K562 (cell line): ENCODE results near the gene KIF26B. TPM values are rescaled to one million over a fixed set of nuclear protein-coding genes. Genes with fewer than 3 reads are reported as not detected.

ENCODE experiments used
- ATAC-seq: fragments of 200-7000 bp; cut with Tn5 transposase; 3 replicates; pipeline ENCODE4 v1.9.1; 2020; ENCODE audit warnings: moderate library complexity
- BruUV-seq: library from RNA; stranded (reverse); fragments of 400-500 nt; replicated peaks from 2 replicates; lab custom pipeline; 2021; lab: Mats Ljungman, UMichigan
- CTCF ChIA-PET: fragments of 300-600 bp; formaldehyde crosslinking; extraction: SDS; loops from one replicate; lab custom pipeline; 2021; ENCODE audit warnings: low intra/inter-chr PET ratio; lab: Yijun Ruan, JAX
- POLR2A ChIA-PET: fragments of 300-600, 350-650 bp; sonication (Branson Sonifier 250); formaldehyde crosslinking; extraction: SDS; loops from one replicate; lab custom pipeline; 2021; ENCODE audit warnings: antibody characterized with exemption, inconsistent platforms; lab: Yijun Ruan, JAX
- DNase-seq, 4 experiments: peaks; one replicate each; pipeline versions ENCODE4 v3.0.0 to v3.0.0-alpha.2; 2011 to 2018; ENCODE audit warnings: low spot score in 3 of 4, mixed read lengths in 3 of 4; ENCODE audit errors: extremely low read depth in 1 of 4
- FAIRE-seq: peaks from 2 replicates; lab custom pipeline; 2011; peaks lifted over from hg19 to GRCh38; lab: Jason Lieb, UNC
- H2AFZ ChIP-seq: 2 replicates; pipeline ENCODE4 v1.6.0; 2011; ENCODE audit warnings: low read depth, low read length, control low read depth, inconsistent platforms
- H3K27ac ChIP-seq: fragments of 200-600 bp; 3 replicates; pipeline ENCODE4 v1.8.0; 2011; ENCODE audit warnings: low read depth, mild to moderate bottlenecking, control low read depth, inconsistent platforms, low read length, moderate library complexity, mixed read lengths; ENCODE audit errors: extremely low read depth
- H3K27me3 ChIP-seq, 2 experiments: fragments of 300-600 bp in 1 of 2; 2 replicates in 1 of 2; 3 replicates in 1 of 2; pipeline versions ENCODE4 v1.6.0 to v1.8.0; 2011; ENCODE audit warnings: inconsistent platforms in 2 of 2, low read length in 2 of 2, mild to moderate bottlenecking in 1 of 2, mixed read lengths in 1 of 2, moderate library complexity in 1 of 2; ENCODE audit not compliant: control insufficient read depth in 2 of 2, insufficient read depth in 2 of 2
- H3K36me3 ChIP-seq: fragments of 300-600 bp; 3 replicates; pipeline ENCODE4 v1.8.0; 2011; ENCODE audit warnings: mild to moderate bottlenecking, low read length, inconsistent platforms; ENCODE audit not compliant: control insufficient read depth, insufficient read depth
- H3K4me1 ChIP-seq, 2 experiments: fragments of 200-600 bp in 1 of 2; replicated peaks in 1 of 2; 2 replicates in 1 of 2; 3 replicates in 1 of 2; pipeline versions ENCODE4 v1.5.1 to v1.8.0; 2011; ENCODE audit warnings: inconsistent platforms in 2 of 2, low read length in 2 of 2, mild to moderate bottlenecking in 1 of 2, mixed read lengths in 1 of 2, moderate library complexity in 1 of 2; ENCODE audit not compliant: control insufficient read depth in 2 of 2, insufficient read depth in 2 of 2
- H3K4me2 ChIP-seq: 2 replicates; pipeline ENCODE4 v1.6.1; 2011; ENCODE audit warnings: low read length, control low read depth, inconsistent platforms, mixed read lengths; ENCODE audit not compliant: insufficient read depth
- H3K4me3 ChIP-seq: fragments of 200-600 bp; sonication (generic), shearing (Covaris generic); 2 replicates; pipeline ENCODE4 v1.5.1; 2016; ENCODE audit warnings: control low read depth, inconsistent platforms
- H3K79me2 ChIP-seq: fragments of 200-600 bp; 3 replicates; pipeline ENCODE4 v1.8.0; 2011; ENCODE audit warnings: low read length, inconsistent platforms; ENCODE audit not compliant: control insufficient read depth, insufficient read depth
- H3K9ac ChIP-seq, 2 experiments: 2 replicates each; pipeline versions ENCODE4 v1.6.0 to v1.6.1; 2011; ENCODE audit warnings: low read depth in 2 of 2, low read length in 2 of 2, control low read depth in 1 of 2, inconsistent platforms in 1 of 2, mild to moderate bottlenecking in 1 of 2, mixed read lengths in 1 of 2; ENCODE audit not compliant: insufficient read depth in 1 of 2
- H3K9me1 ChIP-seq: one replicate; pipeline ENCODE4 v1.6.0; 2011; ENCODE audit warnings: inconsistent platforms, mild to moderate bottlenecking, low read length, moderate library complexity; ENCODE audit not compliant: control insufficient read depth, insufficient read depth
- H3K9me3 ChIP-seq: replicated peaks from 2 replicates; pipeline ENCODE4 v1.5.1; 2011; ENCODE audit warnings: low read depth, low read length, inconsistent platforms; ENCODE audit not compliant: control insufficient read depth, insufficient read depth
- H4K20me1 ChIP-seq: replicated peaks from 2 replicates; pipeline ENCODE4 v1.6.1; 2011; ENCODE audit warnings: low read length, inconsistent platforms, mixed read lengths; ENCODE audit not compliant: control insufficient read depth, insufficient read depth
- DIDO1 ChIP-seq: fragments of 450-650 bp; IDR thresholded peaks from 2 replicates; pipeline ENCODE4 v1.6.1; 2016; ENCODE audit warnings: low read depth, missing biosample characterization, missing genetic modification characterization
- EWSR1 ChIP-seq: fragments of 450-650 bp; IDR thresholded peaks from 2 replicates; pipeline ENCODE4 v1.6.1; 2018; ENCODE audit warnings: borderline replicate concordance, mild to moderate bottlenecking, low read depth, moderate library complexity; ENCODE audit not compliant: partially characterized antibody
- TAF7 ChIP-seq: fragments of 450-650 bp; IDR thresholded peaks from 2 replicates; pipeline ENCODE4 v1.6.1; 2016; ENCODE audit warnings: missing genetic modification characterization, missing compliant biosample characterization
- ZBTB8A ChIP-seq: fragments of 450-650 bp; IDR thresholded peaks from 2 replicates; pipeline ENCODE4 v1.6.1; 2018; ENCODE audit warnings: mild to moderate bottlenecking, moderate library complexity; ENCODE audit not compliant: partially characterized antibody
- ZFP36 ChIP-seq: fragments of 150-350 bp; IDR thresholded peaks from 2 replicates; pipeline ENCODE4 v1.6.1; 2018; ENCODE audit warnings: low read length, low read depth; ENCODE audit not compliant: partially characterized antibody
- WGBS: fragments of 100-300 bp; shearing (Covaris generic); methylation state at CpG from one replicate; pipeline ENCODE4 v1.1.6; 2016; ENCODE audit warnings: low coverage, mixed read lengths; ENCODE audit not compliant: insufficient coverage; ENCODE audit errors: missing lambda C conversion rate; 5-methylcytosine and 5-hydroxymethylcytosine counted together
- in situ Hi-C: fragments of 300-500 bp; cut with MboI; formaldehyde crosslinking; loops from 4 replicates; pipeline ENCODE4 v1.15.0; 2018; ENCODE audit warnings: inconsistent platforms, mixed read lengths
- intact Hi-C: fragments of 100-400 bp; cut with micrococcal nuclease; formaldehyde crosslinking; loops from 2 replicates; pipeline ENCODE4 v1.14.2; 2022
- polyA plus RNA-seq, 8 experiments: library from polyadenylated mRNA; depleted of rRNA in 4 of 8; stranded (reverse) in 5 of 8; unstranded in 3 of 8; fragments of >200 nt; fragmentation: Nextera tagmentation in 2 of 8; fragmentation: Illumina TruSeq in 1 of 8; extraction: Ambion mirVana in 2 of 8; extraction: Trizol in 1 of 8; gene quantifications; 2 replicates each; pipeline versions ENCODE4 v1.2.1 to v1.2.3, GENCODE V29; 2011 to 2014; ENCODE audit warnings: inconsistent platforms in 1 of 8, missing spikeins in 1 of 8
- total RNA-seq, 7 experiments: library from RNA; depleted of rRNA in 6 of 7; stranded (reverse); fragments of >200 nt in 6 of 7; fragmentation: Illumina TruSeq in 2 of 7; extraction: Trizol in 2 of 7; gene quantifications; 2 replicates each; pipeline versions ENCODE4 v1.2.1 to v1.2.3, GENCODE V29; 2011 to 2021; ENCODE audit warnings: low replicate concordance in 1 of 7
- TF ChIP-seq, protein P1 (sequence below): sonication (generic); formaldehyde crosslinking; IDR thresholded peaks from 2 replicates; pipeline ENCODE4 v1.8.1; 2023; ENCODE audit warnings: mild to moderate bottlenecking, missing genetic modification reagents
- TF ChIP-seq, protein P2 (sequence below): sonication (generic); formaldehyde crosslinking; IDR thresholded peaks from 2 replicates; pipeline ENCODE4 v1.8.1; 2023; ENCODE audit warnings: missing genetic modification reagents, mild to moderate bottlenecking, borderline replicate concordance
- TF ChIP-seq, protein P3 (sequence below): fragments of 250-450 bp; sonication (Bioruptor Pico); IDR thresholded peaks from 2 replicates; pipeline ENCODE4 v1.8.0; 2021; ENCODE audit warnings: mild to moderate bottlenecking, moderate library complexity

KIF26B gene
- total and polyA plus RNA-seq, 9 of the 15 experiments (the other 6 are each of a cell fraction or from before 2014, with no cell fraction given), result 0.02 to 0.08 (median 0.03) TPM; not detected in 6

DNA sequence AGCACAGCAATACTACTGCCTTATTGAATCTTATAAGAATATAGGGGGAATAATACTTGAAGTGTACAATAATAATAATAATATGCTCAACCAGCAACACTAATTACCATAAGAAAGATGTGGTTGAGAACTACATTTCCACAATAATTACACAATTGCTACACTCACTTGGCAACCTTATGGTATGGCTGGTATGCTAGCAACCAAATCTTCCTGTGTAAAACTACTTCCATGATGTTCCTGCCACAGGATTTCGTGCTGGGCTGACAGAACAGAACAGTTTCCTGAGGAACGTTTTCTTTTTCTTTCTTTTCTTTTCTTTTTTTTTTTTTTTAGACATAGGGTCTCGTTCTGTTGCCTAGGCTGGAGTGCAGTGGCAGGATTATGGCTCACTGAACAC, 50.6 kb downstream of the KIF26B start (continued):
- TF ChIP-seq, protein P1, sequence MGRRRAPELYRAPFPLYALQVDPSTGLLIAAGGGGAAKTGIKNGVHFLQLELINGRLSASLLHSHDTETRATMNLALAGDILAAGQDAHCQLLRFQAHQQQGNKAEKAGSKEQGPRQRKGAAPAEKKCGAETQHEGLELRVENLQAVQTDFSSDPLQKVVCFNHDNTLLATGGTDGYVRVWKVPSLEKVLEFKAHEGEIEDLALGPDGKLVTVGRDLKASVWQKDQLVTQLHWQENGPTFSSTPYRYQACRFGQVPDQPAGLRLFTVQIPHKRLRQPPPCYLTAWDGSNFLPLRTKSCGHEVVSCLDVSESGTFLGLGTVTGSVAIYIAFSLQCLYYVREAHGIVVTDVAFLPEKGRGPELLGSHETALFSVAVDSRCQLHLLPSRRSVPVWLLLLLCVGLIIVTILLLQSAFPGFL (CRISPR knock-in tag), result no peak
- TF ChIP-seq EWSR1, result no peak
- TF ChIP-seq TAF7, result no peak

DNA sequence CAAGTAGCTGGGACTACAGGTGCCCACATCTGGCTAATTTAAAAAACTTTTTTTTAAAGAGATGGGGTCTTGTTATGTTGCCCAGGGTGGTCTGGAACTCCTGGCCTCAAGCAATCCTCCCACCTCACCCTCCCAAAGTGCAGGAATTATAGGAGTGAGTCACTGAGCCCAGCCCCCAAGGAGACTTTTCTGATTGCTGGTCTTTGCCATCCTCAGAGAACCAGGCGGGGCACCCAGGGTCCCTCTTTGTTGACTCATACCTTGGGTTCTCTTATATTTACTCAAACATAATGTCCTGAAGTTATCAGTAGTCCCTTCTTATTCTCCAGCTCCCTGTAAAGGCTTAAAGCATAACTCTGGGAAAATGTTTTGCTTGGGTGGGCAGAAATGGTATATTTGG, 51.1 kb downstream of the KIF26B start:
- 0% methylated on average over 1 of the region's 1 CpG for WGBS

More for the DNA sequence above, 51.1 kb downstream of the KIF26B start:
- Histone ChIP-seq H3K4me1 (no peaks in the 10 kb centered on the region), H2AFZ (no peak overlapping the region), H3K9me1 (no peaks in the 10 kb centered on the region), H3K4me3 (no peak overlapping the region), H3K27ac (no peak overlapping the region), H3K79me2 (no peaks in the 10 kb centered on the region), H4K20me1 (no peaks in the 10 kb centered on the region), H3K4me2 (no peak overlapping the region), H3K9ac (no peak overlapping the region), H3K9me3 (peaks cover 9% of the 10 kb centered on the region), H3K36me3 (no peaks in the 10 kb centered on the region), H3K27me3 (peaks cover 19 to 31% of the 10 kb centered on the region in 2 experiments; a peak in 4 of 5 replicates)
- CTCF ChIA-PET, result no interaction called here
- in situ Hi-C loops, result no loop called here
- intact Hi-C loops, result no loop called here
- BruUV-seq, result no TSS peak
- TF ChIP-seq DIDO1 (no peak), ZBTB8A (no peak), ZFP36 (no peak)
- TF ChIP-seq, protein P2, sequence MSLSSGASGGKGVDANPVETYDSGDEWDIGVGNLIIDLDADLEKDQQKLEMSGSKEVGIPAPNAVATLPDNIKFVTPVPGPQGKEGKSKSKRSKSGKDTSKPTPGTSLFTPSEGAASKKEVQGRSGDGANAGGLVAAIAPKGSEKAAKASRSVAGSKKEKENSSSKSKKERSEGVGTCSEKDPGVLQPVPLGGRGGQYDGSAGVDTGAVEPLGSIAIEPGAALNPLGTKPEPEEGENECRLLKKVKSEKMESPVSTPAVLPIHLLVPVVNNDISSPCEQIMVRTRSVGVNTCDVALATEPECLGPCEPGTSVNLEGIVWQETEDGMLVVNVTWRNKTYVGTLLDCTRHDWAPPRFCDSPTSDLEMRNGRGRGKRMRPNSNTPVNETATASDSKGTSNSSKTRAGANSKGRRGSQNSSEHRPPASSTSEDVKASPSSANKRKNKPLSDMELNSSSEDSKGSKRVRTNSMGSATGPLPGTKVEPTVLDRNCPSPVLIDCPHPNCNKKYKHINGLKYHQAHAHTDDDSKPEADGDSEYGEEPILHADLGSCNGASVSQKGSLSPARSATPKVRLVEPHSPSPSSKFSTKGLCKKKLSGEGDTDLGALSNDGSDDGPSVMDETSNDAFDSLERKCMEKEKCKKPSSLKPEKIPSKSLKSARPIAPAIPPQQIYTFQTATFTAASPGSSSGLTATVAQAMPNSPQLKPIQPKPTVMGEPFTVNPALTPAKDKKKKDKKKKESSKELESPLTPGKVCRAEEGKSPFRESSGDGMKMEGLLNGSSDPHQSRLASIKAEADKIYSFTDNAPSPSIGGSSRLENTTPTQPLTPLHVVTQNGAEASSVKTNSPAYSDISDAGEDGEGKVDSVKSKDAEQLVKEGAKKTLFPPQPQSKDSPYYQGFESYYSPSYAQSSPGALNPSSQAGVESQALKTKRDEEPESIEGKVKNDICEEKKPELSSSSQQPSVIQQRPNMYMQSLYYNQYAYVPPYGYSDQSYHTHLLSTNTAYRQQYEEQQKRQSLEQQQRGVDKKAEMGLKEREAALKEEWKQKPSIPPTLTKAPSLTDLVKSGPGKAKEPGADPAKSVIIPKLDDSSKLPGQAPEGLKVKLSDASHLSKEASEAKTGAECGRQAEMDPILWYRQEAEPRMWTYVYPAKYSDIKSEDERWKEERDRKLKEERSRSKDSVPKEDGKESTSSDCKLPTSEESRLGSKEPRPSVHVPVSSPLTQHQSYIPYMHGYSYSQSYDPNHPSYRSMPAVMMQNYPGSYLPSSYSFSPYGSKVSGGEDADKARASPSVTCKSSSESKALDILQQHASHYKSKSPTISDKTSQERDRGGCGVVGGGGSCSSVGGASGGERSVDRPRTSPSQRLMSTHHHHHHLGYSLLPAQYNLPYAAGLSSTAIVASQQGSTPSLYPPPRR (CRISPR knock-in tag), result no peak
- TF ChIP-seq, protein P3, sequence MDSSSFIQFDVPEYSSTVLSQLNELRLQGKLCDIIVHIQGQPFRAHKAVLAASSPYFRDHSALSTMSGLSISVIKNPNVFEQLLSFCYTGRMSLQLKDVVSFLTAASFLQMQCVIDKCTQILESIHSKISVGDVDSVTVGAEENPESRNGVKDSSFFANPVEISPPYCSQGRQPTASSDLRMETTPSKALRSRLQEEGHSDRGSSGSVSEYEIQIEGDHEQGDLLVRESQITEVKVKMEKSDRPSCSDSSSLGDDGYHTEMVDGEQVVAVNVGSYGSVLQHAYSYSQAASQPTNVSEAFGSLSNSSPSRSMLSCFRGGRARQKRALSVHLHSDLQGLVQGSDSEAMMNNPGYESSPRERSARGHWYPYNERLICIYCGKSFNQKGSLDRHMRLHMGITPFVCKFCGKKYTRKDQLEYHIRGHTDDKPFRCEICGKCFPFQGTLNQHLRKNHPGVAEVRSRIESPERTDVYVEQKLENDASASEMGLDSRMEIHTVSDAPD (CRISPR knock-in tag), result no peak
- no peak for ATAC-seq
- POLR2A ChIA-PET, result no interaction called here
- DNase-seq, result no peak
- FAIRE-seq, result no peak
